HepG2 (cell line): ENCODE measurements around the gene SNRNP200. TPM values are rescaled to one million over a fixed set of nuclear protein-coding genes. Genes with fewer than 3 reads are reported as not detected.

ENCODE experiments used
- ARNT ChIP-seq: fragments of 450-650 bp; IDR thresholded peaks from 2 replicates; pipeline ENCODE4 v1.6.1; 2017
- BCLAF1 ChIP-seq: fragments of 450-650 bp; IDR thresholded peaks from 2 replicates; pipeline ENCODE4 v1.6.1; 2017; ENCODE audit warnings: mild to moderate bottlenecking
- CBX2 ChIP-seq, 2 experiments: fragments of 200-600 bp in 1 of 2; sonication (generic); formaldehyde crosslinking in 1 of 2; IDR thresholded peaks; 2 replicates each; pipeline versions ENCODE4 v1.7.0 to v1.8.1; 2018 to 2022; ENCODE audit warnings: low read depth in 2 of 2, low read length in 1 of 2, mild to moderate bottlenecking in 1 of 2, missing genetic modification reagents in 1 of 2
- HNF1A ChIP-seq, 2 experiments: sonication (generic) in 1 of 2; formaldehyde crosslinking in 1 of 2; IDR thresholded peaks; 2 replicates each; pipeline versions ENCODE4 v1.4.0 to v1.6.1; 2016 to 2020; ENCODE audit warnings: borderline replicate concordance in 1 of 2, low read depth in 1 of 2, mild to moderate bottlenecking in 1 of 2, missing genetic modification reagents in 1 of 2
- KDM5A ChIP-seq: fragments of 200-600 bp; sonication (generic); IDR thresholded peaks from 2 replicates; pipeline ENCODE4 v1.7.0; 2018; ENCODE audit warnings: antibody characterized with exemption, mild to moderate bottlenecking, low read length, borderline replicate concordance
- LBX2 ChIP-seq: sonication (generic); formaldehyde crosslinking; IDR thresholded peaks from 2 replicates; pipeline ENCODE4 v1.5.0; 2020; ENCODE audit warnings: missing genetic modification reagents, mild to moderate bottlenecking, borderline replicate concordance
- MEIS1 ChIP-seq: sonication (generic); formaldehyde crosslinking; IDR thresholded peaks from 2 replicates; pipeline ENCODE4 v1.9.0; 2021; ENCODE audit warnings: mild to moderate bottlenecking, missing genetic modification reagents, moderate library complexity, borderline replicate concordance
- REL ChIP-seq: sonication (generic); formaldehyde crosslinking; conservative IDR thresholded peaks from 2 replicates; pipeline ENCODE4 v1.8.0; 2022; ENCODE audit warnings: mild to moderate bottlenecking, missing genetic modification reagents, moderate library complexity
- SP2 ChIP-seq: sonication (generic); formaldehyde crosslinking; IDR thresholded peaks from 2 replicates; pipeline ENCODE4 v1.5.1; 2020; ENCODE audit warnings: mild to moderate bottlenecking, missing genetic modification reagents
- SRSF1 ChIP-seq: fragments of 200-400 bp; formaldehyde crosslinking; optimal IDR thresholded peaks from 2 replicates; pipeline ENCODE3; 2017; ENCODE audit warnings: mild to moderate bottlenecking, low read depth, low read length, moderate library complexity
- TGIF2 ChIP-seq: IDR thresholded peaks from 2 replicates; pipeline ENCODE4 v1.6.1; 2016; ENCODE audit warnings: control low read depth, missing compliant biosample characterization
- TMF1 ChIP-seq: sonication (generic); formaldehyde crosslinking; IDR thresholded peaks from 2 replicates; pipeline ENCODE4 v1.8.1; 2022; ENCODE audit warnings: low read depth, missing genetic modification reagents
- ZNF12 ChIP-seq: sonication (generic); formaldehyde crosslinking; IDR thresholded peaks from 2 replicates; pipeline ENCODE4 v1.5.0; 2020; ENCODE audit warnings: missing genetic modification reagents
- ZNF326 ChIP-seq: sonication (generic); formaldehyde crosslinking; IDR thresholded peaks from 2 replicates; pipeline ENCODE4 v1.4.0; 2020; ENCODE audit warnings: missing genetic modification reagents, borderline replicate concordance
- ZNF574 ChIP-seq: sonication (generic); formaldehyde crosslinking; IDR thresholded peaks from 2 replicates; pipeline ENCODE4 v1.4.0; 2020; ENCODE audit warnings: missing genetic modification reagents
- ZNF629 ChIP-seq: sonication (generic); formaldehyde crosslinking; conservative IDR thresholded peaks from 2 replicates; pipeline ENCODE4 v1.5.0; 2020; ENCODE audit warnings: missing genetic modification reagents
- ZNF816 ChIP-seq: sonication (generic); formaldehyde crosslinking; IDR thresholded peaks from 2 replicates; pipeline ENCODE4 v1.8.0; 2022; ENCODE audit warnings: missing genetic modification reagents, mild to moderate bottlenecking, borderline replicate concordance
- polyA plus RNA-seq, 8 experiments: library from polyadenylated mRNA; depleted of rRNA in 3 of 8; stranded (reverse) in 7 of 8; unstranded in 1 of 8; fragments of >200 nt; fragmentation: Illumina TruSeq in 4 of 8; extraction: Trizol in 4 of 8; gene quantifications; 2 replicates each; pipeline versions ENCODE4 v1.2.1 to v1.2.3, GENCODE V29; 2011 to 2016; ENCODE audit warnings: low read depth in 4 of 8, missing spikeins in 1 of 8, mixed read lengths in 1 of 8; ENCODE audit not compliant: insufficient read depth in 1 of 8
- total RNA-seq, 5 experiments: library from RNA; depleted of rRNA; stranded (reverse); fragments of >200 nt; fragmentation: Illumina TruSeq; extraction: Trizol; gene quantifications; 2 replicates each; pipeline ENCODE4 v1.2.3, GENCODE V29; 2016; ENCODE audit warnings: low read depth in 1 of 5

The SNRNP200 gene
- total and polyA plus RNA-seq, 2 of the 13 experiments (the other 11 are each of a cell fraction or from before 2014, with no cell fraction given): 99.0 to 232 TPM

GRCh38 chr2:96305091-96305978 is at the start of gene SNRNP200 (continued):
- TF ChIP-seq ZNF816: no peak; the same call in 1 of the 2 replicates
- peak; percentile 47; the same call in 1 of the 2 replicates for TF ChIP-seq ZNF629 (CRISPR knock-in tag)
- no peak; the same call in 1 of the 2 replicates for TF ChIP-seq LBX2 (CRISPR knock-in tag)
- TF ChIP-seq REL (CRISPR knock-in tag): no peak
- no peak for TF ChIP-seq TMF1 (CRISPR knock-in tag)
- no peak for TF ChIP-seq ARNT
- peak; percentile 52; the same call in 1 of the 2 replicates for TF ChIP-seq ZNF12 (CRISPR knock-in tag)
- no peak for TF ChIP-seq BCLAF1
- TF ChIP-seq KDM5A: peak; percentile 97
- peak; percentile 91 for TF ChIP-seq SRSF1
- no peak for TF ChIP-seq CBX2 (IDR thresholded peaks at IDR 0.05; ENCODE audit: low read depth, low read length)
- TF ChIP-seq CBX2 (CRISPR knock-in tag; IDR thresholded peaks at IDR 0.05; ENCODE audit: low read depth): no peak; the same call in 1 of the 2 replicates
- TF ChIP-seq ZNF574 (CRISPR knock-in tag): peak; percentile 97
- 0 out of 2 replicates have a peak, but pooled peaks have one; percentile 12 for TF ChIP-seq HNF1A (IDR thresholded peaks at IDR 0.05; ENCODE audit: low read depth)
- TF ChIP-seq HNF1A (CRISPR knock-in tag; IDR thresholded peaks at IDR 0.05; ENCODE audit: borderline replicate concordance): peak; percentile 91
- peak; percentile 92; the same call in 1 of the 2 replicates for TF ChIP-seq TGIF2
- no peak for TF ChIP-seq ZNF326 (CRISPR knock-in tag)
- TF ChIP-seq MEIS1 (CRISPR knock-in tag): peak; percentile 86; the same call in 1 of the 2 replicates
- TF ChIP-seq SP2 (CRISPR knock-in tag): peak; percentile 72
